Activated CD8-positive, alpha-beta memory T cell treated with anti-CD3 and anti-CD28 coated beads, Interleukin-2, amount 50 U/mL, for 1 hour (primary cell): ENCODE measurements around the gene FBXL16.
A peak's percentile ranks its signal among the peaks of the same experiment; 100 is the strongest.

Source experiments
- DNase-seq: peaks from one replicate; pipeline ENCODE4 v3.0.0-alpha.2; 2020; ENCODE audit errors: extremely low read depth

FBXL16 gene

DNA sequence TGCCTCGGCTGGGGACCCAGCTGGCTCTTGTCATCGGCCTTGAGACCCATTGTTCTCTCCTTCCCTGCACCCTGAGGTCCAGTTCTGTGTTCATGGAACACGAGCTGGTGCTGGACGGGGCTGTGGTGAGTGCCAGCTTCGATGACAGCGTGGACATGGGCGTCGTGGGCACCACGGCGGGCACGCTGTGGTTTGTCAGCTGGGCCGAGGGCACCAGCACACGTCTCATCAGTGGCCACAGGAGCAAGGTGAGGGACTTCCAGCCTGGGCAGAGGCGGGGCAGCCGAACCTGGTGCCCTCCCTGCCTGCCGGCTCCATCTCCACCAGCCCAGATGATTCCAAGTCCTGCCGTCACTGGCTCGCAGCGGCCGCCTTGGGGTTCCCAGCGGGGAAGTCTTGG, 43.0 kb downstream of the FBXL16 start:
- no peak for DNase-seq

DNA sequence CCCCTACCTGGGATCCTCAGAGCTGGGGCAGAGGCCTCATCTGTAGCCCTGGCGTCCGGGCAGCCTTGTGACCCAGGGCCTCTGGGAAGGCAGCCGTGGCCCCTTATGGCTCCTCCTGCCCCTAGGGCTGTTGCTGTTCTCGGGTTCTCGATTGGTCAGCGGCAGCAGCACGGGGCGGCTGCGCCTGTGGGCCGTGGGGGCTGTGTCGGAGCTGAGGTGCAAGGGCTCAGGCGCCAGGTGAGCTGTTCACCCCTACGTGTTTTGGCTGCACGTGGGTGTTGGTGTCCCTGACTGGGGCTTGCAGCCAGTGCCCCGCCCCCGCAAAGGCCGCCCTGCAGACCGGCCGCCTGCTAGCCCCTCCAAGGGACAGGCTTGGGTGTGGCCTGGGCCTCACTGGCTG, 43.5 kb downstream of the FBXL16 start:
- DNase-seq: no peak

DNA sequence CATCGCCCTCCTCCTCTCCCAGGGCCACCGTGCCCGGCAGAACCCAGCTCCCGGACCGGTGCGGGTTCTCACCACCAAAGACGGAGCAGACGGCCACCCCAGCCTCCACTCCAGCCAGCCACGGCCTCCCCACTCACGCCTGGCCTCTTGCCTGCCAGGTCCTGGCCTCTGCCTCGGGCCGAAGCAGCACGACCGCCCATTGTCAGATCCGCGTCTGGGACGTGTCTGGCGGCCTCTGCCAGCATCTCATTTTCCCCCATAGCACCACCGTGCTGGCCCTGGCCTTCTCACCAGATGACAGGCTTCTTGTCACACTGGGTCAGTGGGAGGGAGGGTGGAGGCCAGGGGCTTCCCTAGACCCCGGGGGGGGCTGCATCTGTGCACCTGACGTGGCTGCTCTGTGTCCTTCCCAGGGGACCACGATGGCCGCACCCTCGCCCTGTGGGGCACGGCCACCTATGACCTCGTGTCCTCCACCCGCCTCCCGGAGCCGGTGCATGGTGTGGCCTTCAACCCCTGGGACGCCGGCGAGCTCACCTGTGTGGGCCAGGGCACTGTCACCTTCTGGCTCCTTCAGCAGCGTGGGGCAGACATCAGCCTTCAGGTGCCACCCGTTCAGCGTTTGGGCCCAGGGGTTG, 44.3 kb downstream of the FBXL16 start:
- no peak for DNase-seq

DNA sequence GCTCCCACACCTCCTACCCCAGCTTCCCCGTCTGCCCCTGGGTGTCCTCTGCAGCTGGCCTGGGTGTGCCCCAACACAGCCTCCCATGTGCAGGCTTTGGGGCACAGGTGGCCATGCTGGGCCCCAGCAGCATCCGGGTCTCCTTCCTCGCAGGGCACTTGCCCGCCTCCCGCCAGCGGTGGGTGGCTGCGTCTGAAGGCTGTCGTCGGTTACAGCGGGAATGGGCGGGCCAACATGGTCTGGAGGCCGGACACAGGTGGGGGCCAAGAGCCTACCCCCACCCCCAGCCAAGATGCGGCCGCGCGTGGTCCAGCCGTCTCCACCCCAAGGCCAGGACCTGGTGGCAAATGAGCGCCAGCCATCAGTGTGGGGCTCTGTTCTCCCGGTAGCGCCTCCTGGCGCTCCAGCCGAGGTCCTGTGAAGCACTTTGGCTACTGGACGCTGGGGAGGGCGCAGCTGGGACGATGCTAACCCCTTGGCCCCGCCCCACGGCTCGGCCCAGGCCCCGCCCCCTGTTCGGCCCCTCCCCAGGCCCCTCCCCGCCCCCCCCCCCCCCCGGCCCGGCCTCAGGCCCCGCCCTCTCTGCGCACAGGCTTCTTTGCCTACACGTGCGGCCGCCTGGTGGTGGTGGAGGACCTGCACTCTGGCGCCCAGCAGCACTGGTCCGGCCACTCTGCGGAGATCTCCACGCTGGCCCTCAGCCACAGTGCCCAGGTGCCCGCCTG, 45.0 kb downstream of the FBXL16 start:
- DNase-seq: no peak

DNA sequence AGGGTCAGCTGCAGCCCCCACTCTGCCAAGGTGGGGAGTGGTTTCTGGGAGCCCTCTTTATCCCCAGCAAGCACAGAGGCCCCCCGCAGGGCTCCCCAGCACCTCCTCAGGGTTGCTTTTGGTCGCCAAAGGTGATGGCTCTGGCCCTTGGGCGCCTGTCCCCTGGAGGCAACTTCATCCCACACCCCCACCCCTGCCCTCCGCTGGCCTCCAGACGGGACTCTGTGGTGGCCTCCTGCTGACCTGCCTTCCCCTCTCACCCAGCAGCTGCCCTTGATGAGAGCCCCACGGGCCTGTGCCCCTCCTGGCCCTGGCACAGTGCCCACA, 45.5 kb downstream of the FBXL16 start:
- DNase-seq: no peak

DNA sequence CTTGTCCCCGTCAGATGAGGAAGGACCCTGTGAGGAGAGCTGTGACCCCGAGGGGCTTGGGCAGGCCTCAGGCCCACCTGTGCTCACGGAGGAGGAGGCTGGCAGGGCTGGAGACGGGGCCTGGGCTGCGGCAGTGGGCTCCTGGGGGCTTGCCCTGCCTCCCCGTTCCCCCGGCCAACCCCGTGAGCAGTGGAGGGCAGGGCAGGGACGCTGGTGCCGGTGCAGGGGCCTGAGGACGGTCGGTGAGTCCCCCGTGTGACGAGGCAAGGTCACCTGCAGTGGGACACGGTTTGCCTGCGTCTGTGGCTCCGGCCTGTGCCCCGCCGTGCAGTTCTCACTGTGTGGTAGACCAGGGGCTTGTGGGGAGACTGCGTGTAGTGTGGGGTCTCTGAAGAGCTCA, 46.0 kb downstream of the FBXL16 start:
- no peak for DNase-seq

DNA sequence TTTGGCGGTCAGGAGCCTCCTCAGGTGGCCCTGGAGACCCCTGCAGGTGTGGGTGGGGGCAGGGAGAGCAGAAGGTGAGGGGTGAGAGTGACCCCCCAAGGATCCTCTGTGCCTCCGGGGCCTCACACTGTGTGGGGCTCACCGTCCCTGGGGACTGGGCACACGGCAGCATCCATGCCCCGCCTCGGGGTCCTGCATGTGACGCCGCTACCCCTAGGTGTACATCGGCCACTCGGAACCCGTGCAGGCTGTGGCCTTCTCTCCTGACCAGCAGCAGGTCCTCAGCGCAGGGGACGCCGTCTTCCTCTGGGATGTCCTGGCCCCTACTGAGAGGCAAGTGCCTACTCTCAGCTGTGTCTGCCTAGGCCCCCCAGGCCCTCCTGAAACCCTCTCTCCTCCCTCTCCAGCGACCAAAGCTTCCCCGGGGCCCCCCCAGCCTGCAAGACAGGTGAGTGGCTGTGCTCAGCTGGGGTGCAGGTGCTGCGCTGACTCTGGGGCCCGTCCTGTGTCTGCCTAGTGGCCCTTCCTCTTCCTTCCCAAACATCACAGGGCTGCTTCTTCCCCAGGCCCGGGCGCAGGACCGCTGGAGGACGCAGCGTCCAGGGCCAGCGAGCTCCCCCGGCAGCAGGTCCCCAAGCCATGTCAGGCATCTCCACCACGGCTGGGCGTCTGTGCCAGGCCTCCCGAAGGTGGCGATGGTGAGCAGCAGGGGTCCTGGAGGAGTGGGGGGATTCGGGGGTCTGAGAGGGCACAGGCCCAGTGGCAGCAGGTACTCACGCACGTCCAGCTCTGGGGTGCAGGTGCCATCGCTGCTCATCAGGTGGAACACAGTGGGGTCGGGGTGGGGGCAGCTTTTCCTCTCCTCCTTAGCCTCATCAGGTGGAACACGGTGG, 46.7 kb downstream of the FBXL16 start:
- DNase-seq: no peak

DNA sequence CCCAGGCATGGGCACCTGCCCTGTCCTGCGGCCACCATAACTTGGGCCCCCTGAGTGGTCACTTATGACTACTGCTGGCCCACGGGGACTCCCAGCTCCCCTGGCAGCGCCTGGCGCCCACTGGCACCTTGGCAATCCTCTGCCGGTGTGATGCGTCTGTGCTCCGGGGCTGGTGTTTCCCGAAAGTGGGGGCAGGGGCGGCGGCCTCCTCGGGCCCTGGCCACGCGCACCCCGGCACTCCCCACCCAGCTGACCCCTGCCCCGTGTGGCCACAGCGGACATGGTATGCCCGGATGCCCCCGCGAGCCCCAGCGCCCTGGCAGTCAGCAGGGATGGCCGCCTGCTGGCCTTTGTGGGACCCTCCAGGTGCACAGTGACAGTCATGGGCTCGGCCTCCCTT, 48.1 kb downstream of the FBXL16 start:
- DNase-seq: no peak

DNA sequence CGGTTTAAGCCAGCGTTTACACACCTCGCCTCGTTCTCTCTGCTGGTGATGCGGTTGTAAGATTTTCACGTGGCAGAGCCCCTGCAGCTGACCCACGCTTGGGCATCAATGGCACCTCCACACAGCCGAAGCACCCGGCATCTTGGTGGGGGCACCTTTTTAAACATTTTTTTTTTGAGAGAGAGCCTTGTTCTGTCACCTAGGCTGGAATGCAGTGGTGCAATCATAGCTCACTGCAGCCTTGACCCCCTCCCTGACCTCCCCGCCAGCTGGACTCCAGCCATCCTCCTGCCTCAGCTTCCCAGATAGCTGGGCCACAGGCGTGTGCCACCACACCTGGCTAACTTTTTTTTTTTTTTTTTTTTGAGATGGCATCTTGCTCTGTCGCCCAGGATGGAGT, 51.6 kb downstream of the FBXL16 start:
- DNase-seq: no peak

DNA sequence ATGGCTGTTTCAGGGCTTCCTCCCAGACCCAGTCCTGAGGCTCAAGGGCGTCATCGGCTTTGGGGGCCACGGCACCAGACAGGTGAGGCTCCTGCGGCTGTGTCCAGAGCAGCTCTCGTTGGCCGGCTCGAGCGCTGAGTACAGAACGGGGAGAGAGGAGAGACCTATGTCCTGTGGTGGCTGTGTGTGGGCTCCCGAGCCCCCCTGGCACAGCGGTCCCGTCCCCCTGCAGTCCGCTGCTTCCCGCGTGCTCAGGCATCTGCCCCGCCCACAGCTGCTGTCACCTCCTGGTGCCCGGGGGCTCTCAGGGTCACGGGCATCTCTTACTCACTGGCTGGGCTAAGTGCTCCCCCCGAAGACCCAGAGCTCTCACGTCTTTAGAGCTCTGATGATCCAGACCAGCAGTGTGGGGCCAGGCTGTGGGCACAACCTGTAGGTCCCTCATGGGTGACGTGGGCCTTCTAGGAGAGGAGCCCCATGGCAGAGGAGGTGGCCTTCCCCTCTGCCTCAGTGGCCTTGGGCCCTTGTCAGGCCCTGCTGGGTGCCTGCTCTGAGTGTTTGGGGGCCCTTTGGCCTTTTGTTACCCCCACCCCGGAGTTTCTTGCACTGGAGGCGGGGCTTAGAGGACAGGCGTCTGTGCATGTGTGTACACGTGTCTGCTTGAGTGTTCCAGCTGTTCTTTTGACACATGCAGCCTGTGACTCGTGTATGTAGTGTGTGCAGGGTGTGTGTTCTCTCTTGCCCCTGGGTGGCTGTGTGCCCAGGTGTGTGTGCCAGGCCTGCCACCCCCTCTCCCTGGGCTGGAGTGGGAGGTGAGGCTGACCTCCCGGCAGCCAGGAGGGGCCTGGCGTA, 52.9 kb downstream of the FBXL16 start:
- no peak for DNase-seq

DNA sequence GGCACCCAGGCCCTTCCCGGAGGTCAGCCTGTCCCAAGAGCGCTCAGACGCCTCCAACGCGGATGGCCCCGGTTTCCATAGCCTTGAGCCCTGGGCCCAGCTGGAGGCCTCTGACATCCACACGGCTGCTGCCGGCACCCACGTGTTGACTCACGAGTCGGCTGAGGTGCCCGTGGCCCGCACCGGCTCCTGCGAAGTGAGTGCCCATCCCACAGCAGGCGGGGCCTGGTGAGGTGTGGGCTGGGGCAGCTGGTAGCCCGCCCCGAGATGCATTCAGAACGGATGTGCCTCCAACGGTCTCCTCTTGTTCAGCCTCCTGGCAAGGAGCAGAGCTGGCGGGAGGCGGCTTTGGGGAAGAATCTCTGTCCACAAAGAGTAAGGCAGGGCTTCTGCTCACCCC, 53.8 kb downstream of the FBXL16 start:
- DNase-seq: no peak

DNA sequence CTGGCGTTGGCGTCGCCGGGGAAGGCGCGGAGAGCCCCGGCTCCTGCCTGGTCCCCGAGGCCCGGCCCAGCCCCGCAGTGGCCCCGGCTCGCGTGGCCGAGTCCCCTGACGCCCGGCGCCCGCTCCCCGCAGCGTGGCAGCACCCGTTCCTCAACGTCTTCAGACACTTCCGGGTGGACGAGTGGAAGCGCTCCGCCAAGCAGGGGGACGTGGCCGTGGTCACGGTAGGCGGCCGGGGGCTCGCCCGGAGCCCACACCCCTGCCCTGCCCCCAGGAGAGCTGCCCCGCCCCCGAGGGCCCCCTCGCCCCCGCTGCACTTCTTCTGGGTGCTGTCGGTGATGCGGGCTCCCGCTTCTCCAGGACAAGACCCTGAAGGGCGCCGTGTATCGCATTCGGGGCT, 56.0 kb downstream of the FBXL16 start:
- no peak for DNase-seq

DNA sequence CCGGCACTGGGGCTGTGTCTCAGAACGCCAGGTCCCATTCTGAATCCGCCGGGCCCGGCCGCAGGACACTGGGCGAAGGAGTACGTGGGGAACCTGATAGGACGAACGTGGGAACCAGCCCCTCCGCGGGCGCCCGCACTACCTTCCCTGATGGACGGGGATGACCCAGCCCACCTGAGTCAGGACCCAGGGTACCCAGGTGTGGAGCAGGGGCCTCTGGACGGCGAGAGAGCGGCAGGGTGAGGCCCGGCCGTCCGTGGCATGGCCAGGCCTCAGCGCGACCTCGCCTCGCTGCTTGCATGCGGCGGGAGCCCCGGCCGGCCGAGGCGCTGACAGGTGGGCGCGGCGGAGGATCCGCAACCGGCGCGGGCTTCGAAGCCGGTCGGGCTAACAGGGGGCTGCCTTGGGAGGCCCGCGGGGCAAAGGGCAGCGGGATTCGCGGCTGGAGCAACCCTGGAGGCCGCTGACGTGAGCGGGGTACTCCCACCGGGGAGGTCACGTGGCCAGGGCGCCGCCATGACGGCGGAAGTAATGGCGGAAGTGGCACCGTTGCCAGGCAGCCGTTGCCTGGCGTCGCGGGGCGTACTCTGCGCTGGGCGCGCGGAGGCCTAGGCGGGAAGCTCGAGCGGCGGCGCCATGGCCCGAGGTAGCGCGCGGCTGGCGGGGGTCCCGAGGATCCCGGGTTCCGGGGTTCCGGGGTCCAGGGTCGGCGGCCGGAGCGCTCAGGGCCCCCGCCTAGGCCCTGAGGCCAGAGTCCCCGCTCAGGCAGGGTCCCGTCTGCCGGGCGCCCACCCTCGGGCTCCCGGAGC, 56.6 kb downstream of the FBXL16 start, which contains the start of gene WDR90:
TSS of gene WDR90 (plus strand) at position 585 of the 809 bp plus-strand sequence. CDS start at position 637, 52 bp downstream.
- peak; percentile 68 for DNase-seq

DNA sequence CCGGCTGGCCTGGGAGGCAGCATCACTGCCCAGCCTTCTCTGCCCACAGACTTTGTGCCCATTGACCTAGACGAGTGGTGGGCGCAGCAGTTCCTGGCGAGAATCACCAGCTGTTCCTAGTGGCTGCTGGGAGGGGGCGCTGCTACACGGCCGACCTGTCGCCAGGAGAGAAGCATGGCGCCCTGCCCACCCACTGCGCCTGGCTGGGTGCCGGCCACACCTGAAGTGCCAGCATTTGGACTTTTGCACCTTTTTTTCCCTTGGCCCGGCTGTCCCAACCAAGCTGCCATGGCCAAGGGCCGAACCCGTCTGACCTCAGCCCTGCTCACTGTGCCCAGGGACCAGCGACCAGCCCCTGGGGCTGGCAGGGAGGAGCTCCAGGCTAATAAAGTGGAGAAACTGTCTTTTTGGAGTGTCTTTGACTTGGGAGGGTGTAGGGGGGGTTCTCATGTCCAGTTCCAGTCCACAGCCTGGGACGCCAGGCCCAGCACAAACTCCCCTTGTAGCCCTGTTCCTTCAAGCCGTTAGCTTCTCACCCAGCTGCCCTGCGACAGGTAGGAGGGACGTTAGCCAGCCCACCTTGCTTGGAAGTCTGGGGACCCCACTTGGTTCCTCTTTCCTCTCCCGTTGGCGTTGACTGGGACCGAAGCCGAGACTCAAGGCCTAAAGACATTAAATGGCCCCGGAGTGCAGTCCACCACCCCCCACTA, 57.4 kb downstream of the FBXL16 start:
- no peak for DNase-seq

DNA sequence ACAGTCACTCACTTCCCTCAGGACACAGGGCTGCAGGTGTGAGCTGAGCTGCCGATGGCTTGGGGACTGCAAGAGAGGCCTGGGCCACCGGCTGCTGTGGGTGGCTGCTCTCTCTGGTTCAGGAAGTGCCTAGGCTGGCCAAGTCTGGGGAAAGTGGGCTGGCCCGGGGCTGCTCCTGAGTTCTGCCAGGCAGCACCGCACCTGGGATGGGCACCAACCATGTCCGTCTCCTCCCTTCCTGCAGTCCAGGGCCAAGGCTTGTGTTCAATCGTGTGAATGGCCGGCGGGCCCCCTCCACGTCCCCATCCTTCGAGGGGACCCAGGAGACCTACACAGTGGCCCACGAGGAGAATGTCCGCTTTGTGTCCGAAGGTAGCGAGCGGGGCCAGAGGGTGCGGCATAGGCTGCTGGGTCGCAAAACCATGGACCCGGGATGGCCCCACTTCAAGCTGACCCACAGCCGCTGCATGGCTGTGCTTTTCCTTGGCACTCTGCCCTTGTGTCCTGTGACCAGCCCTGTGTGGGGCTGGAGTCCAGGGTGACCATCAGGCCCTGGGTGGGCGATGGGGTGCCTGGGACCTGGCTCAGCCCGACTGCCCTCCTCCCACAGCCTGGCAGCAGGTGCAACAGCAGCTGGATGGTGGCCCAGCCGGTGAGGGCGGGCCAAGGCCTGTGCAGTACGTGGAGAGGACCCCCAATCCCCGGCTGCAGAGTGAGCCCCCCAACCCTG, 58.3 kb downstream of the FBXL16 start:
- DNase-seq: no peak

DNA sequence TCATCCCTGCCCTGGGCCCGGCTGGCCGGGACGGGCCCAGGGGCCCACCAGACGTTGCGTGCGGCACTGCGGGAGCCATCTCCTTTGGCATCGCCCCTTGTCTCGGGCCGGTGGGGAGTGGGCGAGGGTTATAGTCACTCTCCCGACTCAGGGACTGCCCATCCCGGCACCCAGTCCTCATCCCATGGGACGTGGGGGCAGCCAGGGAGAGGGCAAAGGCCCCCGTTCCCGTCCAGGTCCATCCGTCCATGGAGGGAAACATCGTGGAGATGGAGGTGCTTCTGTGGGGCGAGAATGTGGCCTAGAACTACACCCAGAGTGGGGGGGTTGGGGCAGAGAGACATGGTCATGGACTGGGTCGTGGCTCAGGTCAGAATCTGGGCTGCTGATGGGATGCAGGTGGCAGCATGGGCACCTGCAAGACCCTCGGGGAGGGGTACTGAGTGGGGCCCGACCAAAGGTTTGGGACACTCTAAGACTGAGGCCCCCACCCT, 58.9 kb downstream of the FBXL16 start:
- DNase-seq: no peak

DNA sequence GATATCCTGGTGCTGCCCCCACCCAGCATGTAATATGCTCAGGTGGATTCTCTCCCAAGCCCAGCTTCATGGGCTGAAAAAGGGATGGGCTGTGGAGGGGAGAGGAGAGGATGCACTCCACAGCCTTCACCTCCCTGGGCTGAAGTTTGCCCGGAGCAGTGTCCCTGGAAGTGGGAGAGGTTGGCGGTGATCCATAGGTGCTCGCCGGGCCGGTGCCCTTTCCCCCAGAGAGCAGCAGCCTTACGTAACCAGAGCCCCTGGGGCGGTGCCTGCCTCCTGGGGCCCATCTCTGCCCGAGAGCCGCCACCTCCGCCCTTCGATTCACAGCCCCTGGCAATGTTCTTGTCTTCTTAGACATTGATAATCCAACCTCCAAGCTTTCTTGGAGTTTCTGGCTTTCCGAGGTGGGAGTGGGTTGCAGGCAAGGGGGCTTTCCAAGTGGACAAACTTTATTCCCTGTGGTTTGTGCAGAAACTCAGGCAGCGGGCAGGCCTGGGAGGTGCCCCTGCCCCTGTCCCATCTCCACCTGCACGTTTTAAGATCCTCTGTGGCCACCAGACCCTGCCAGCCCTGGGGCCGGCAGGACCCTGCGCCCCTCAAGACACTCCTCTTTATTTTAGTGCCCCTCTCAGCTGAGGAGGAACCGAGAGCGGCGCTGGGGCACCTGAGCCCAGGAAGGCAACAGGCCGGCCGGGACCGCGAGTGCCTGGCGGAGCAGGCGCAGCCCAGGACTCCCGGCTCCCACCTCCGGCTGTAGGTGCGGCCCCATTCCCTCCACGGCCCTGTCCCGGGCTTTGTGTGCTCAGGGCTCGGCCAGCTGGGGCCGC, 59.5 kb downstream of the FBXL16 start:
- DNase-seq: no peak

DNA sequence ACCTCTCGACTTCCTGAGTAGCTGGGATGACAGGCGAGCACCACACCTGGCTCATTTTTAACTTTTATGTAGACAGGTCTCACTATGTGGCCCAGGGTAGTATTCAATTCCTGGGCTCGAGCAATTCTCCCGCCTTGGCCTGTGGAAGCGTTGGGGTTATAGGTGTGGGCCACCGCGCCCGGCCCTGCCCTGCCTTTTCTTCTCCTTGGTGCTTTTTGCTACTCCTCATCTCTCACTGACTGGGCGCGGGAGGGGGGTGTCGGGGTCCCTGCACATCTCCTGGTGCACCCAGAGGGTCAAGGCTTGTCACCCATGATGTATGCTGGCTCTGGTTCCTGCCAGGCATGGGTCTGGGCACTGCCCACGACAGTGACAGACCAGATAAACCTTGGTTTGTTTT, 61.0 kb downstream of the FBXL16 start:
- no peak for DNase-seq

DNA sequence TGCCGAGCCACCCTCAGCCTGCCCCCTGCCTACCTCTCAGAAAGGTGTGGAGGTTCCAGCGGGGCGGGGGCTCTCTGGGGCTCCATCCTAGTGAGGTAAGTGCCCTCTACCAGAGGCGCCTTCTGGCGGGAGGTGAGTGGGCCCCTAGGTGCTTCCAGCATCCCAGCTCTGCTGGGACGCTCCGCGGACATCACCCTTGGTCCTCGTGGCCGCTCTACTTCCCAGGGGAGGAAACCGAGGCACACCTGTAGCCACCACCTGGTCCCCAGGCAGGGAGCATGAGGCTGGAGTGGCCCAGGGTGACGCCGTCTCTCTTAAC, 62.6 kb downstream of the FBXL16 start:
- no peak for DNase-seq
